GM12892 (cell line): Measurements from ENCODE around the gene MED14.

Experiments
- POLR2A ChIP-seq: IDR thresholded peaks from 2 replicates; pipeline ENCODE4 v1.6.1; 2011; ENCODE audit warnings: low read depth, low read length, control low read depth
- POLR2AphosphoS5 ChIP-seq: IDR thresholded peaks from 2 replicates; pipeline ENCODE4 v1.6.1; 2011; ENCODE audit warnings: low read depth, low read length, control low read depth

DNA sequence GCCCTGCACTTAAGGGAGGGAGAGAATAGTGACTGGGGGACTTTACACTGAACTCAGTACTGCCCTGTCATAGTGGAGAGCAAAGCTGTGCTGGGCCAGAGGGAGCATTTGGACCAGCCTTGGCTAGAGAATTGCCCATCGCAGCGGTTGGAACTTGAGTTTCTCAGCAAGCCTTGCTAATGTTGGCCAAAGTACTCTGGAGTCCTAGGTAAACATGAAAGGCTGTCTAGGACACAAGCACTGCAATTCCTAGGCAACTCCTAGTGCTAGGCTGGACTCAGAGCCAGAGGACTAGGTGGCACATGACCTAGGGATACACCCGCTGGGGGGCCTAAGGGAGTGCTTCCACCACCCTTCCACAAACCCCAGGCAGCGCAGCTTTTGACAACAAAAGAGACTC lies 15.0 kb downstream of the MED14 start:
- TF ChIP-seq POLR2A = no peak
- no peak for TF ChIP-seq POLR2AphosphoS5
